Measurements from ENCODE around the gene PCDHGA12. TPM values are rescaled to one million over a fixed set of nuclear protein-coding genes. Genes with fewer than 3 reads are reported as not detected.

PCDHGA12 gene
- total and polyA plus RNA-seq, 2 donors (not counting 1 experiment from before 2014, with no cell fraction given): 11.9 to 13.7 TPM

DNA sequence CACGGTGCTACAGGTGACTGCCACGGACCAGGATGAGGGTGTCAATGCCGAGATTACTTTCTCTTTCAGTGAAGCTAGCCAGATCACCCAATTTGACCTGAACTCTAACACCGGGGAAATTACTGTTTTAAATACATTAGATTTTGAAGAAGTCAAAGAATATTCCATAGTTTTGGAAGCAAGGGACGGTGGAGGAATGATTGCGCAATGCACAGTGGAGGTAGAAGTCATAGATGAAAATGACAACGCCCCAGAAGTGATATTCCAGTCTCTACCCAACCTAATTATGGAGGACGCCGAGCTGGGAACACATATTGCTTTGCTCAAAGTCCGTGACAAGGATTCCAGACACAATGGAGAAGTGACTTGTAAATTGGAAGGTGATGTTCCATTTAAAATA lies 41.6 kb upstream of the PCDHGA12 start:
- H3K27me3 ChIP-seq (ENCODE audit: control insufficient read depth, insufficient read depth, low read length): no peaks in the 10 kb centered on the region
- no peaks in the 10 kb centered on the region for H3K36me3 ChIP-seq (ENCODE audit: control insufficient read depth, insufficient read depth, low read length)
- H3K4me3 ChIP-seq (replicated peaks in 1 of 4; ENCODE audit: control extremely low read depth in 1 of 4, insufficient read depth in 1 of 4, low read depth in 3 of 4, low read length in 4 of 4): no peak overlapping the region
- H2AFZ ChIP-seq (ENCODE audit: low read length): no peak overlapping the region
- no peak overlapping the region for H3K27ac ChIP-seq (ENCODE audit: insufficient read depth, low read length)
- peaks cover 5% of the 10 kb centered on the region for H3K9me3 ChIP-seq (ENCODE audit: control insufficient read depth, insufficient read depth, low read depth, low read length)
- H3K4me1 ChIP-seq (ENCODE audit: control insufficient read depth, extremely low read depth, insufficient read depth, low read length): no peaks in the 10 kb centered on the region
- no peak overlapping the region for H3K4me2 ChIP-seq (ENCODE audit: extremely low read depth, insufficient read depth, low read length)
- TF ChIP-seq, protein P1, sequence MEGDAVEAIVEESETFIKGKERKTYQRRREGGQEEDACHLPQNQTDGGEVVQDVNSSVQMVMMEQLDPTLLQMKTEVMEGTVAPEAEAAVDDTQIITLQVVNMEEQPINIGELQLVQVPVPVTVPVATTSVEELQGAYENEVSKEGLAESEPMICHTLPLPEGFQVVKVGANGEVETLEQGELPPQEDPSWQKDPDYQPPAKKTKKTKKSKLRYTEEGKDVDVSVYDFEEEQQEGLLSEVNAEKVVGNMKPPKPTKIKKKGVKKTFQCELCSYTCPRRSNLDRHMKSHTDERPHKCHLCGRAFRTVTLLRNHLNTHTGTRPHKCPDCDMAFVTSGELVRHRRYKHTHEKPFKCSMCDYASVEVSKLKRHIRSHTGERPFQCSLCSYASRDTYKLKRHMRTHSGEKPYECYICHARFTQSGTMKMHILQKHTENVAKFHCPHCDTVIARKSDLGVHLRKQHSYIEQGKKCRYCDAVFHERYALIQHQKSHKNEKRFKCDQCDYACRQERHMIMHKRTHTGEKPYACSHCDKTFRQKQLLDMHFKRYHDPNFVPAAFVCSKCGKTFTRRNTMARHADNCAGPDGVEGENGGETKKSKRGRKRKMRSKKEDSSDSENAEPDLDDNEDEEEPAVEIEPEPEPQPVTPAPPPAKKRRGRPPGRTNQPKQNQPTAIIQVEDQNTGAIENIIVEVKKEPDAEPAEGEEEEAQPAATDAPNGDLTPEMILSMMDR (conservative IDR thresholded peaks at IDR 0.05 in 1 of 2, IDR thresholded peaks at IDR 0.05 in 1 of 2; ENCODE audit: low read depth in 1 of 2, low read length in 2 of 2): no peak
- TF ChIP-seq EZH2 (IDR thresholded peaks at IDR 0.05; ENCODE audit: low read length, missing control alignments): no peak
- no peaks in the 10 kb centered on the region for H3K79me2 ChIP-seq (ENCODE audit: control insufficient read depth, insufficient read depth, low read length)
- H4K20me1 ChIP-seq (ENCODE audit: control insufficient read depth, extremely low read depth, insufficient read depth, low read length): no peaks in the 10 kb centered on the region
- DNase-seq (ENCODE audit: low read depth in 2 of 2): no peak
- H3K9ac ChIP-seq (ENCODE audit: insufficient read depth, low read length): no peak overlapping the region

DNA sequence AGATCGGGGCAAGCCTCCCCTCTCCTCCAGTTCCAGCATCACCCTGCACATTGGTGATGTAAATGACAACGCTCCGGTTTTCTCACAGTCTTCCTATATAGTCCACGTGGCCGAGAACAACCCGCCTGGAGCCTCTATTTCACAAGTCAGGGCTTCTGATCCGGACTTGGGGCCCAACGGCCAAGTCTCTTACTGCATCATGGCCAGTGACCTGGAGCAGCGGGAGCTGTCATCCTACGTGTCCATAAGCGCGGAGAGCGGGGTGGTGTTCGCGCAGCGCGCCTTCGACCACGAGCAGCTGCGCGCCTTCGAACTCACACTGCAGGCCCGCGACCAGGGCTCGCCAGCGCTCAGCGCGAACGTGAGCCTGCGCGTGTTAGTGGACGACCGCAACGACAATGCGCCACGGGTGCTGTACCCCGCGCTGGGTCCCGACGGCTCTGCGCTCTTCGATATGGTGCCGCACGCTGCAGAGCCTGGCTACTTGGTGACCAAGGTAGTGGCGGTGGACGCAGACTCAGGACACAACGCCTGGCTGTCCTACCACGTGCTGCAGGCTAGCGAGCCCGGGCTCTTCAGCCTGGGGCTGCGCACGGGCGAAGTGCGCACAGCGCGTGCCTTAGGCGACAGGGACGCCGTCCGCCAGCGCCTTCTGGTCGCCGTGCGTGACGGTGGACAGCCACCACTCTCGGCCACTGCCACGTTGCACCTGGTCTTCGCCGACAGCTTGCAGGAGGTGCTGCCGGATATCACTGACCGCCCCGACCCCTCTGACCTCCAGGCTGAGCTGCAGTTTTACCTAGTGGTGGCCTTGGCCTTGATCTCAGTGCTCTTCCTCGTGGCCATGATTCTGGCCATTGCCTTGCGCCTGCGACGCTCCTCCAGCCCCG lies 40.9 kb upstream of the PCDHGA12 start:
- Histone ChIP-seq H3K27ac (ENCODE audit: insufficient read depth, low read length) (no peak overlapping the region), H3K9ac (ENCODE audit: insufficient read depth, low read length) (no peak overlapping the region), H3K4me3 (replicated peaks in 1 of 4; ENCODE audit: control extremely low read depth in 1 of 4, insufficient read depth in 1 of 4, low read depth in 3 of 4, low read length in 4 of 4) (no peak overlapping the region), H3K79me2 (ENCODE audit: control insufficient read depth, insufficient read depth, low read length) (no peaks in the 10 kb centered on the region), H3K4me1 (ENCODE audit: control insufficient read depth, extremely low read depth, insufficient read depth, low read length) (no peaks in the 10 kb centered on the region), H4K20me1 (ENCODE audit: control insufficient read depth, extremely low read depth, insufficient read depth, low read length) (no peaks in the 10 kb centered on the region), H3K36me3 (ENCODE audit: control insufficient read depth, insufficient read depth, low read length) (no peaks in the 10 kb centered on the region), H3K4me2 (ENCODE audit: extremely low read depth, insufficient read depth, low read length) (no peak overlapping the region), H2AFZ (ENCODE audit: low read length) (no peak overlapping the region), H3K9me3 (ENCODE audit: control insufficient read depth, insufficient read depth, low read depth, low read length) (peaks cover 6% of the 10 kb centered on the region), H3K27me3 (ENCODE audit: control insufficient read depth, insufficient read depth, low read length) (no peaks in the 10 kb centered on the region)
- no peak for DNase-seq (ENCODE audit: low read depth in 2 of 2)
- TF ChIP-seq, protein P1 (conservative IDR thresholded peaks at IDR 0.05 in 1 of 2, IDR thresholded peaks at IDR 0.05 in 1 of 2; ENCODE audit: low read depth in 1 of 2, low read length in 2 of 2): no peak
- no peak for TF ChIP-seq EZH2 (IDR thresholded peaks at IDR 0.05; ENCODE audit: low read length, missing control alignments)

DNA sequence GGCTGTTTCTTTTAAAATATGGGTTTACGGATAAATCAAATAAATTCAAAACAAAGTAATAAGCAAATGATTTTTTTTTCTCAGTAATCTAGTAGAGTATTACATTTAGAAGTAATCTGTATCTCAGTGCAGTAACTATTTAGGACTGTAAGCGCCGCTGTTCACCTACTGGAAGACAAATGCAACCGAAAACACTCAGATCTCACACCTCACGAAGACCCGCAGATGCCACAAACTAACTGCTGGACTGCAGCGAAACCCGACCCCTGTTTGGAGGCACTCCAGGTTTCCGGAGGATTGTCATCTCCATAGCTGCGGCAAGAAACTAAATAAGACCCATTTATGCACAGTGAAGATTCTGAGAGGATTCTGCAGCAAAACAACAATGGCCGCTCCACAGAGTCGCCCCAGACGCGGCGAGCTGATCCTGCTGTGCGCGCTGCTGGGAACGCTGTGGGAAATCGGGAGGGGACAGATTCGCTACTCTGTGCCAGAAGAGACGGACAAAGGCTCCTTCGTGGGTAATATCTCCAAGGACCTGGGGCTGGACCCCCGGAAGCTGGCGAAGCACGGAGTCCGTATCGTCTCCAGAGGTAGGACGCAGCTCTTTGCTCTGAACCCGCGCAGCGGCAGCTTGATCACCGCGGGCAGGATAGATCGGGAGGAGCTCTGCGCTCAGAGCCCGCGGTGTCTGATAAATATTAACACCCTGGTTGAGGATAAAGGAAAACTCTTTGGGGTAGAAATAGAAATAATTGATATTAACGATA lies 37.7 kb upstream of the PCDHGA12 start, which contains the start of gene PCDHGA8:
PCDHGA8 (plus strand) TSS at position 205 of the 770 bp plus-strand sequence; CDS start at position 386, 181 bp downstream.
- no peaks in the 10 kb centered on the region for H3K4me1 ChIP-seq (ENCODE audit: control insufficient read depth, extremely low read depth, insufficient read depth, low read length)
- no peaks in the 10 kb centered on the region for H3K27me3 ChIP-seq (ENCODE audit: control insufficient read depth, insufficient read depth, low read length)
- H3K4me2 ChIP-seq (ENCODE audit: extremely low read depth, insufficient read depth, low read length): no peak within 1 kb of the TSS
- H3K9me3 ChIP-seq (ENCODE audit: control insufficient read depth, insufficient read depth, low read depth, low read length): peaks cover 4% of the 10 kb centered on the region
- no peak within 1 kb of the TSS for H2AFZ ChIP-seq (ENCODE audit: low read length)
- DNase-seq (ENCODE audit: low read depth in 2 of 2): peak in 1 of 2 donors; percentile 31
- H3K9ac ChIP-seq (ENCODE audit: insufficient read depth, low read length): no peak within 1 kb of the TSS
- no peaks in the 10 kb centered on the region for H3K79me2 ChIP-seq (ENCODE audit: control insufficient read depth, insufficient read depth, low read length)
- no peaks in the 10 kb centered on the region for H4K20me1 ChIP-seq (ENCODE audit: control insufficient read depth, extremely low read depth, insufficient read depth, low read length)
- no peaks in the 10 kb centered on the region for H3K36me3 ChIP-seq (ENCODE audit: control insufficient read depth, insufficient read depth, low read length)
- no peak within 1 kb of the TSS for H3K27ac ChIP-seq (ENCODE audit: insufficient read depth, low read length)
- TF ChIP-seq EZH2 (IDR thresholded peaks at IDR 0.05; ENCODE audit: low read length, missing control alignments): no peak
- TF ChIP-seq, protein P1 (conservative IDR thresholded peaks at IDR 0.05 in 1 of 2, IDR thresholded peaks at IDR 0.05 in 1 of 2; ENCODE audit: low read depth in 1 of 2, low read length in 2 of 2): peak in 1 of 2 donors; percentile 13
- peak within 1 kb of the TSS in 2 of 4 experiments; percentile 16 to 21 for H3K4me3 ChIP-seq (replicated peaks in 1 of 4; ENCODE audit: control extremely low read depth in 1 of 4, insufficient read depth in 1 of 4, low read depth in 3 of 4, low read length in 4 of 4)

Measured in fibroblast of lung (primary cell).